Astrocyte (in vitro differentiated cells and primary cell): Measurements from ENCODE around the gene NBR1.

Experiments
- EZH2 ChIP-seq: IDR thresholded peaks from 2 replicates; pipeline ENCODE4 v1.6.1; 2012; ENCODE audit warnings: mild to moderate bottlenecking, low read length, inconsistent platforms; ENCODE audit not compliant: insufficient read depth
- TF ChIP-seq, protein P1 (sequence below): IDR thresholded peaks from 2 replicates; pipeline ENCODE4 v1.5.1; 2011; ENCODE audit warnings: low read depth, mild to moderate bottlenecking, inconsistent platforms, low read length, moderate library complexity; ENCODE audit not compliant: insufficient read depth

DNA sequence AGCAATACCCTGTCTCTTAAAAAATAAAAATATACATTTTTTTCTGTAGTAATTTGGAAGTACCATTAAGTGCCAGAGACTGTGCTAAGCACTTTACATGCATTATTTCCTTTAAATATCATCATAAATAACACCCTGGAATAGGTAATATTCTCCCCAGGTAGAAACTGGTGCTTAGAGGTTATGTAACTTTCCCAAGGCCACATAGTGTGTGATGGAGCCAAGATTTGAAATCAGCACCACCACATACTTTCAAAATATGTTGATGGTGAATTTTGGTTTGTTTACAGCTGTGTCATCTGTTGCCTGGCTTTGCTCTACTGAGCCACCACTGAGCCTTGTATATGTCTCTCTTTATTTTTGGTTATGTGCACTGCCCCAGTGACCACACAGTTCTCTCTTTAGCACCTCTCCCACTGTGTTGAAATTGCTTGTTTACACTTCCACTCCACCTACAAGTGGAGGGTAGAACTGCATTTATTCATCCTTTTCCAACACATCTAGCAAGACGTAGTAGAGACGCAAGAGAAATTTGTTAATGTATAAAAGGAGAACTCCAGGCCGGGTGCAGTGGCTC is 19.0 kb upstream of the NBR1 start:
- TF ChIP-seq, protein P1, sequence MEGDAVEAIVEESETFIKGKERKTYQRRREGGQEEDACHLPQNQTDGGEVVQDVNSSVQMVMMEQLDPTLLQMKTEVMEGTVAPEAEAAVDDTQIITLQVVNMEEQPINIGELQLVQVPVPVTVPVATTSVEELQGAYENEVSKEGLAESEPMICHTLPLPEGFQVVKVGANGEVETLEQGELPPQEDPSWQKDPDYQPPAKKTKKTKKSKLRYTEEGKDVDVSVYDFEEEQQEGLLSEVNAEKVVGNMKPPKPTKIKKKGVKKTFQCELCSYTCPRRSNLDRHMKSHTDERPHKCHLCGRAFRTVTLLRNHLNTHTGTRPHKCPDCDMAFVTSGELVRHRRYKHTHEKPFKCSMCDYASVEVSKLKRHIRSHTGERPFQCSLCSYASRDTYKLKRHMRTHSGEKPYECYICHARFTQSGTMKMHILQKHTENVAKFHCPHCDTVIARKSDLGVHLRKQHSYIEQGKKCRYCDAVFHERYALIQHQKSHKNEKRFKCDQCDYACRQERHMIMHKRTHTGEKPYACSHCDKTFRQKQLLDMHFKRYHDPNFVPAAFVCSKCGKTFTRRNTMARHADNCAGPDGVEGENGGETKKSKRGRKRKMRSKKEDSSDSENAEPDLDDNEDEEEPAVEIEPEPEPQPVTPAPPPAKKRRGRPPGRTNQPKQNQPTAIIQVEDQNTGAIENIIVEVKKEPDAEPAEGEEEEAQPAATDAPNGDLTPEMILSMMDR = no peak
- no peak for TF ChIP-seq EZH2
